Endothelial cell of umbilical vein (primary cell): ENCODE results near the gene OR8B2. TPM values are rescaled to one million over a fixed set of nuclear protein-coding genes. Genes with fewer than 3 reads are reported as not detected.

Source experiments
- BruUV-seq: library from RNA; stranded (reverse); fragments of 400-500 nt; replicated peaks from 2 replicates; lab custom pipeline; 2021; lab: Mats Ljungman, UMichigan
- CTCF ChIA-PET: fragments of 300-600, 350-600 bp; sonication (Branson Sonifier 250); formaldehyde crosslinking; loops from one replicate; lab custom pipeline; 2021; ENCODE audit warnings: antibody characterized with exemption, inconsistent platforms; lab: Charles Lee
- POLR2A ChIA-PET: fragments of 300-600, 350-600 bp; sonication (Branson Sonifier 250); formaldehyde crosslinking; loops from one replicate; lab custom pipeline; 2021; ENCODE audit warnings: antibody characterized with exemption, inconsistent platforms; lab: Charles Lee
- DNase-seq: peaks from one replicate; pipeline ENCODE4 v3.0.0-alpha.2; 2011; ENCODE audit warnings: low read depth, low spot score
- FAIRE-seq: peaks from 2 replicates; lab custom pipeline; 2011; peaks lifted over from hg19 to GRCh38; lab: Jason Lieb, UNC
- H2AFZ ChIP-seq: 2 replicates; pipeline ENCODE4 v1.6.0; 2012; ENCODE audit warnings: low read depth, low read length, control low read depth, inconsistent platforms
- H3K27ac ChIP-seq: 2 replicates; pipeline ENCODE4 v1.5.1; 2011; ENCODE audit warnings: low read depth, mild to moderate bottlenecking, control low read depth, low read length, moderate library complexity; ENCODE audit not compliant: insufficient read depth
- H3K27me3 ChIP-seq, 2 experiments: 2 replicates each; pipeline versions ENCODE4 v1.6.0 to v1.6.1; 2011; ENCODE audit warnings: low read length in 2 of 2, mixed read lengths in 1 of 2; ENCODE audit not compliant: control insufficient read depth in 2 of 2, insufficient read depth in 2 of 2
- H3K36me3 ChIP-seq, 2 experiments: 2 replicates in 1 of 2; 3 replicates in 1 of 2; pipeline ENCODE4 v1.5.1; 2011; ENCODE audit warnings: low read length in 2 of 2, mild to moderate bottlenecking in 1 of 2, moderate library complexity in 1 of 2; ENCODE audit not compliant: control insufficient read depth in 2 of 2, insufficient read depth in 2 of 2; ENCODE audit errors: extremely low read depth in 1 of 2
- H3K4me1 ChIP-seq: 3 replicates; pipeline ENCODE4 v1.5.1; 2011; ENCODE audit warnings: mild to moderate bottlenecking, low read length; ENCODE audit not compliant: control insufficient read depth, insufficient read depth; ENCODE audit errors: extremely low read depth
- H3K4me2 ChIP-seq: 2 replicates; pipeline ENCODE4 v1.6.1; 2011; ENCODE audit warnings: low read length, control low read depth, mixed read lengths; ENCODE audit not compliant: insufficient read depth
- H3K4me3 ChIP-seq, 3 experiments: fragments of 200-600 bp in 1 of 3; sonication (generic), shearing (Covaris generic) in 1 of 3; replicated peaks in 1 of 3; 2 replicates each; pipeline ENCODE4 v1.5.1; 2011 to 2016; ENCODE audit warnings: control low read depth in 3 of 3, low read length in 3 of 3, mild to moderate bottlenecking in 2 of 3, inconsistent platforms in 1 of 3, low read depth in 1 of 3, moderate library complexity in 1 of 3; ENCODE audit not compliant: insufficient read depth in 1 of 3
- H3K79me2 ChIP-seq: 2 replicates; pipeline ENCODE4 v1.6.0; 2012; ENCODE audit warnings: low read length, inconsistent platforms; ENCODE audit not compliant: control insufficient read depth, insufficient read depth
- H3K9ac ChIP-seq: replicated peaks from 2 replicates; pipeline ENCODE3; 2011; ENCODE audit warnings: low read length, control low read depth; ENCODE audit not compliant: insufficient read depth; ENCODE audit errors: extremely low read depth
- H3K9me1 ChIP-seq: replicated peaks from 3 replicates; pipeline ENCODE4 v1.6.0; 2011; ENCODE audit warnings: mild to moderate bottlenecking, low read length; ENCODE audit not compliant: control insufficient read depth, insufficient read depth; ENCODE audit errors: extremely low read depth
- H3K9me3 ChIP-seq: replicated peaks from 2 replicates; pipeline ENCODE4 v1.5.1; 2012; ENCODE audit warnings: low read length, inconsistent platforms; ENCODE audit not compliant: control insufficient read depth, insufficient read depth
- H4K20me1 ChIP-seq: replicated peaks from 2 replicates; pipeline ENCODE3; 2011; ENCODE audit warnings: mild to moderate bottlenecking, low read length; ENCODE audit not compliant: control insufficient read depth, insufficient read depth; ENCODE audit errors: extremely low read depth
- EZH2 ChIP-seq: IDR thresholded peaks from 2 replicates; pipeline ENCODE4 v1.6.1; 2012; ENCODE audit warnings: borderline replicate concordance, low read depth, mild to moderate bottlenecking, moderate library complexity, low read length, inconsistent platforms; ENCODE audit not compliant: severe bottlenecking
- FOS ChIP-seq: IDR thresholded peaks from 2 replicates; pipeline ENCODE4 v1.6.1; 2011; ENCODE audit warnings: mild to moderate bottlenecking, low read length, moderate library complexity, borderline replicate concordance; ENCODE audit not compliant: insufficient read depth
- GATA2 ChIP-seq: IDR thresholded peaks from 2 replicates; pipeline ENCODE4 v1.7.0; 2011; ENCODE audit warnings: low read depth, mild to moderate bottlenecking, moderate library complexity, mixed read lengths, low read length; ENCODE audit not compliant: insufficient read length, insufficient read depth
- JUN ChIP-seq: IDR thresholded peaks from 2 replicates; pipeline ENCODE4 v1.6.1; 2011; ENCODE audit warnings: borderline replicate concordance, low read depth; ENCODE audit not compliant: insufficient read length, insufficient read depth
- MYC ChIP-seq: IDR thresholded peaks from one replicate; pipeline ENCODE4 v1.6.1; 2011; ENCODE audit warnings: mild to moderate bottlenecking, low read depth, low read length
- POLR2A ChIP-seq: IDR thresholded peaks from 2 replicates; pipeline ENCODE4 v1.6.1; 2012; ENCODE audit warnings: low read depth, mild to moderate bottlenecking, control low read depth, low read length
- POLR2AphosphoS5 ChIP-seq: IDR thresholded peaks from 2 replicates; pipeline ENCODE4 v1.6.1; 2012; ENCODE audit warnings: low read depth, mild to moderate bottlenecking, control low read depth, low read length, moderate library complexity; ENCODE audit not compliant: insufficient read depth
- dilution Hi-C: fragments of 300-500 bp; cut with MboI; formaldehyde crosslinking; loops from one replicate; pipeline ENCODE4 v1.15.0; 2019; ENCODE audit warnings: low sequenced_read_pairs; ENCODE audit not compliant: extremely low pct_ligation_motif_present
- intact Hi-C: fragments of 100-400 bp; cut with micrococcal nuclease; formaldehyde crosslinking; loops from one replicate; pipeline ENCODE4 v1.10.0; 2022
- polyA plus RNA-seq, 4 experiments: library from polyadenylated mRNA; depleted of rRNA in 3 of 4; stranded (reverse) in 3 of 4; unstranded in 1 of 4; fragments of >200 nt; gene quantifications; 2 replicates each; pipeline versions ENCODE4 v1.2.1 to v1.2.3, GENCODE V29; 2011 to 2012; ENCODE audit warnings: missing spikeins in 1 of 4
- total RNA-seq: library from RNA; stranded (reverse); gene quantifications from 2 replicates; pipeline ENCODE4 v1.2.3, GENCODE V29; 2021
- TF ChIP-seq, protein P1 (sequence below), 2 donors: IDR thresholded peaks; 1 replicate in 1 of 2; 2 replicates in 1 of 2; pipeline ENCODE4 v1.5.1; 2011; ENCODE audit warnings: low read length in 2 of 2, mild to moderate bottlenecking in 2 of 2, moderate library complexity in 2 of 2, control low read depth in 1 of 2, inconsistent platforms in 1 of 2, low read depth in 1 of 2; ENCODE audit not compliant: insufficient read depth in 1 of 2; ENCODE audit errors: extremely low read depth in 1 of 2
- TF ChIP-seq, protein P2 (sequence below): IDR thresholded peaks from 2 replicates; pipeline ENCODE4 v1.6.1; 2011; ENCODE audit not compliant: insufficient read depth, insufficient read length

Gene OR8B2
- total and polyA plus RNA-seq, 2 donors (not counting 3 experiments of a cell fraction or from before 2014, with no cell fraction given), result not detected

DNA sequence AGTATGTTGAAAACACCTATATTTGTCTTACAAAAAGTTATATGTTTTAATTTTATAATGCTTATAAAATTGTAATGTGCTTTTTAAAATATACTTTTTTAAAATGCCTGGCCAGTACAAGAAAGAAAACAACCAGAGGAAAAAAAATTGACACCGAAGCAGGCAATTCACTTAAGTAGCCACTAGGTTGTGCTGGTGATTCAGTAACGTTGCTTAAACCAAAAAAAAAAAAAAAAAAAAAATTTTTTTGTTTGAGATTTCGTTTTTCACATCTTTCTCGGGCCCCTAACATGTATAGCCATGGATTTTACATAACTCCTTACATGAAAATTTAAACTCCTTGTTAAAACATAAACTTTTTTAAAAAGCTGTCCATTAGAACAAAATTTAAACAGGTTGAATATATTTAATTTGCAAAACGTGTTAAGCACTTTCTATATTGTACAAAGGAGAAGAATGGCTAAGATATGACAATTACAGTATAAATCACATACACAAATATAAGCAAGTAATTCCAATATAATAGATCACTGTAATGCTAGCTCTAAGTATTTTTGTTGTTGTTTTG lies 31.1 kb upstream of the OR8B2 start:
- no peaks in the 10 kb centered on the region for H3K36me3 ChIP-seq
- intact Hi-C loops (loop anchor here (1.0 to 2.0 kb wide), 3 partner anchors 171 to 451 kb away; no protein-coding TSS in a partner anchor), dilution Hi-C loops (no loop called here)
- no peaks in the 10 kb centered on the region for H4K20me1 ChIP-seq
- H3K27ac ChIP-seq, result no peak overlapping the region
- no peak overlapping the region for H2AFZ ChIP-seq
- ChIA-PET CTCF (interaction anchor here (0.7 to 4.2 kb wide), 12 partner anchors 12 to 461 kb away, joined by 3 to 52 read pairs (median 5); no protein-coding TSS in a partner anchor), POLR2A (no interaction called here)
- H3K4me2 ChIP-seq, result no peak overlapping the region
- no TSS peak for BruUV-seq
- H3K9ac ChIP-seq, result no peak overlapping the region
- no peaks in the 10 kb centered on the region for H3K4me1 ChIP-seq
- H3K9me3 ChIP-seq, result no peaks in the 10 kb centered on the region
- H3K9me1 ChIP-seq, result no peaks in the 10 kb centered on the region
- H3K27me3 ChIP-seq, result peaks cover 17 to 20% of the 10 kb centered on the region in 2 experiments
- DNase-seq (peak; percentile 42), FAIRE-seq (peak; percentile 35)
- no peak for TF ChIP-seq FOS
- TF ChIP-seq, protein P1, sequence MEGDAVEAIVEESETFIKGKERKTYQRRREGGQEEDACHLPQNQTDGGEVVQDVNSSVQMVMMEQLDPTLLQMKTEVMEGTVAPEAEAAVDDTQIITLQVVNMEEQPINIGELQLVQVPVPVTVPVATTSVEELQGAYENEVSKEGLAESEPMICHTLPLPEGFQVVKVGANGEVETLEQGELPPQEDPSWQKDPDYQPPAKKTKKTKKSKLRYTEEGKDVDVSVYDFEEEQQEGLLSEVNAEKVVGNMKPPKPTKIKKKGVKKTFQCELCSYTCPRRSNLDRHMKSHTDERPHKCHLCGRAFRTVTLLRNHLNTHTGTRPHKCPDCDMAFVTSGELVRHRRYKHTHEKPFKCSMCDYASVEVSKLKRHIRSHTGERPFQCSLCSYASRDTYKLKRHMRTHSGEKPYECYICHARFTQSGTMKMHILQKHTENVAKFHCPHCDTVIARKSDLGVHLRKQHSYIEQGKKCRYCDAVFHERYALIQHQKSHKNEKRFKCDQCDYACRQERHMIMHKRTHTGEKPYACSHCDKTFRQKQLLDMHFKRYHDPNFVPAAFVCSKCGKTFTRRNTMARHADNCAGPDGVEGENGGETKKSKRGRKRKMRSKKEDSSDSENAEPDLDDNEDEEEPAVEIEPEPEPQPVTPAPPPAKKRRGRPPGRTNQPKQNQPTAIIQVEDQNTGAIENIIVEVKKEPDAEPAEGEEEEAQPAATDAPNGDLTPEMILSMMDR (IDR thresholded peaks at IDR 0.05; ENCODE audit: extremely low read depth in 1 of 2, insufficient read depth in 1 of 2, low read depth in 1 of 2, low read length in 2 of 2), result peak; percentile 6 to 48
- no peaks in the 10 kb centered on the region for H3K79me2 ChIP-seq
- no peak overlapping the region for H3K4me3 ChIP-seq

DNA sequence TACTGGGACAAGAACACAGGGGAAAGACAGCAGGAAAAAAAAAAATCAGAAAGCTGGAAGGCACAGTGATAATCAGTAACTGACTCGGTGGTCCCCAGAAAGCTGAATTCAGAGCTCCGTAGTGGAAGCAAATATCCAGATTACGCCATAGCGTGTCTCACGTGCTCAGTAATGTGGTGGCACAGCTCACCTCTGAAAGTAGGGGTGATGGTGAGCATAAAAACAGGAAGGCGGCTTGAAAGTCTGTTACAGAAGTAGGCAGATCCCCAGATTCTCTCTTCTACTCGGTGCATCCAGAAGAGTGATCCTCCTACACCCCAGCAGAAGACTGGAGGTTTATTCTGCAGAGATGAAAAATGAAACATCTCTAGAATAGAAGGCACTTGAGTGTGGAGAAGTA lies 25.6 kb upstream of the OR8B2 start:
- no peaks in the 10 kb centered on the region for H3K9me3 ChIP-seq
- intact Hi-C loops, result no loop called here
- no peaks in the 10 kb centered on the region for H3K79me2 ChIP-seq
- H3K9ac ChIP-seq, result no peak overlapping the region
- no peaks in the 10 kb centered on the region for H3K9me1 ChIP-seq
- H3K27ac ChIP-seq, result no peak overlapping the region
- no peaks in the 10 kb centered on the region for H3K4me1 ChIP-seq
- no peak overlapping the region for H3K4me3 ChIP-seq
- CTCF ChIA-PET, result interaction anchor here (1.7 kb wide), 1 partner anchor 339 kb away, joined by 5 read pairs; no protein-coding TSS in a partner anchor
- dilution Hi-C loops, result no loop called here
- peaks cover 17 to 32% of the 10 kb centered on the region in 2 experiments for H3K27me3 ChIP-seq
- no peaks in the 10 kb centered on the region for H4K20me1 ChIP-seq
- DNase-seq (no peak), FAIRE-seq (no peak)
- TF ChIP-seq POLR2A, result no peak
- TF ChIP-seq MYC, result no peak
- TF ChIP-seq, protein P1 (IDR thresholded peaks at IDR 0.05; ENCODE audit: extremely low read depth in 1 of 2, insufficient read depth in 1 of 2, low read depth in 1 of 2, low read length in 2 of 2), result no peak
- no peak for TF ChIP-seq POLR2AphosphoS5
- no peak for TF ChIP-seq GATA2
- TF ChIP-seq, protein P2, sequence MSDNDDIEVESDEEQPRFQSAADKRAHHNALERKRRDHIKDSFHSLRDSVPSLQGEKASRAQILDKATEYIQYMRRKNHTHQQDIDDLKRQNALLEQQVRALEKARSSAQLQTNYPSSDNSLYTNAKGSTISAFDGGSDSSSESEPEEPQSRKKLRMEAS, result no peak
- no peak for TF ChIP-seq JUN
- no peak for TF ChIP-seq EZH2
- no peak for TF ChIP-seq FOS
- POLR2A ChIA-PET, result no interaction called here
- no TSS peak for BruUV-seq
- H3K4me2 ChIP-seq, result no peak overlapping the region
- no peaks in the 10 kb centered on the region for H3K36me3 ChIP-seq
- no peak overlapping the region for H2AFZ ChIP-seq
